HG03558 (cell line): ENCODE data around the gene HRH3.

Source experiments
- ATAC-seq: cut with Tn5 transposase; IDR thresholded peaks from one replicate; pipeline ENCODE4 v1.9.1; 2021; ENCODE audit warnings: moderate number of reproducible peaks; ENCODE audit not compliant: unreplicated experiment; ENCODE audit errors: extremely low read depth

Gene HRH3

GRCh38 chr20:62183426-62184142, 36.5 kb downstream of the HRH3 start:
- no peak for ATAC-seq

- peak; percentile 81 for ATAC-seq
Measured at GRCh38 chr20:62182469-62183425, 37.3 kb downstream of the HRH3 start, which contains the start of gene MTG2. Gene MTG2 (plus strand): TSS chr20:62183028. CDS start chr20:62193421, 10,393 bp downstream.

- ATAC-seq, result no peak
Measured at GRCh38 chr20:62181808-62182207, 38.3 kb downstream of the HRH3 start.

- no peak for ATAC-seq
Measured at GRCh38 chr20:62179162-62179504, 40.9 kb downstream of the HRH3 start.

GRCh38 chr20:62178316-62179161, 41.5 kb downstream of the HRH3 start:
- ATAC-seq, result no peak

GRCh38 chr20:62177307-62177706, 42.8 kb downstream of the HRH3 start:
- ATAC-seq, result no peak

- no peak for ATAC-seq
Measured at GRCh38 chr20:62176866-62177265, 43.2 kb downstream of the HRH3 start.

GRCh38 chr20:62175711-62176110, 44.4 kb downstream of the HRH3 start:
- ATAC-seq, result no peak

GRCh38 chr20:62174870-62175624, 45.0 kb downstream of the HRH3 start:
- ATAC-seq, result no peak

- ATAC-seq, result no peak
Measured at GRCh38 chr20:62174021-62174804, 45.9 kb downstream of the HRH3 start.

GRCh38 chr20:62172666-62173065, 47.4 kb downstream of the HRH3 start:
- ATAC-seq, result no peak

GRCh38 chr20:62171245-62171644, 48.8 kb downstream of the HRH3 start:
- no peak for ATAC-seq

- ATAC-seq, result no peak
Measured at GRCh38 chr20:62170536-62170935, 49.5 kb downstream of the HRH3 start.

GRCh38 chr20:62168890-62169435, 51.1 kb downstream of the HRH3 start:
- no peak for ATAC-seq

GRCh38 chr20:62168061-62168460, 52.0 kb downstream of the HRH3 start:
- no peak for ATAC-seq

- ATAC-seq, result no peak
Measured at GRCh38 chr20:62167474-62167873, 52.6 kb downstream of the HRH3 start.

GRCh38 chr20:62165762-62166399, 54.2 kb downstream of the HRH3 start:
- ATAC-seq, result no peak
